Astrocyte (in vitro differentiated cells and primary cell): ENCODE measurements around the gene FLCN.

Experiments used
- EZH2 ChIP-seq: IDR thresholded peaks from 2 replicates; pipeline ENCODE4 v1.6.1; 2012; ENCODE audit warnings: mild to moderate bottlenecking, low read length, inconsistent platforms; ENCODE audit not compliant: insufficient read depth
- TF ChIP-seq, protein P1 (sequence below): IDR thresholded peaks from 2 replicates; pipeline ENCODE4 v1.5.1; 2011; ENCODE audit warnings: low read depth, mild to moderate bottlenecking, inconsistent platforms, low read length, moderate library complexity; ENCODE audit not compliant: insufficient read depth

DNA sequence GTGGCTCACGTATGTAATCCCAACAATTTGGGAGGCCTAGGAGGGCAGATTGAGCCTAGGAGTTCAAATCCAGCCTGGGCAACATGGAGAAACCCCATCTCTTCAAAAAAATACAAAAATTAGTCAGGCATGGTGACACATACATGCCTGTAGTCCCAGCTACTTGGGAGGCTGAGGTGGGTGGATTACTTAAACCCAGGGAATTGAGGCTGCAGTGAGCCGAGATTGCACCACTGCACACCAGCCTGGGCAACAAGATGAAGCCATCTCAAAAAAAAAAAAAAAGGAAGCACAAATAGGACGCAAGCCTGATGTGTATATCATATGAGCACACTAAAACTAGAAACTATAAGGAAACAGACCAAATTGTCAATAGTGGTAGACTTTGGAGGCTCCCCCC lies 17.1 kb upstream of the FLCN start:
- TF ChIP-seq, protein P1, sequence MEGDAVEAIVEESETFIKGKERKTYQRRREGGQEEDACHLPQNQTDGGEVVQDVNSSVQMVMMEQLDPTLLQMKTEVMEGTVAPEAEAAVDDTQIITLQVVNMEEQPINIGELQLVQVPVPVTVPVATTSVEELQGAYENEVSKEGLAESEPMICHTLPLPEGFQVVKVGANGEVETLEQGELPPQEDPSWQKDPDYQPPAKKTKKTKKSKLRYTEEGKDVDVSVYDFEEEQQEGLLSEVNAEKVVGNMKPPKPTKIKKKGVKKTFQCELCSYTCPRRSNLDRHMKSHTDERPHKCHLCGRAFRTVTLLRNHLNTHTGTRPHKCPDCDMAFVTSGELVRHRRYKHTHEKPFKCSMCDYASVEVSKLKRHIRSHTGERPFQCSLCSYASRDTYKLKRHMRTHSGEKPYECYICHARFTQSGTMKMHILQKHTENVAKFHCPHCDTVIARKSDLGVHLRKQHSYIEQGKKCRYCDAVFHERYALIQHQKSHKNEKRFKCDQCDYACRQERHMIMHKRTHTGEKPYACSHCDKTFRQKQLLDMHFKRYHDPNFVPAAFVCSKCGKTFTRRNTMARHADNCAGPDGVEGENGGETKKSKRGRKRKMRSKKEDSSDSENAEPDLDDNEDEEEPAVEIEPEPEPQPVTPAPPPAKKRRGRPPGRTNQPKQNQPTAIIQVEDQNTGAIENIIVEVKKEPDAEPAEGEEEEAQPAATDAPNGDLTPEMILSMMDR = no peak
- TF ChIP-seq EZH2 = no peak
